K562 (cell line): ENCODE measurements around the gene CDC37. TPM values are rescaled to one million over a fixed set of nuclear protein-coding genes. Genes with fewer than 3 reads are reported as not detected.

Experiments used
- ATAC-seq: fragments of 200-7000 bp; cut with Tn5 transposase; 3 replicates; pipeline ENCODE4 v1.9.1; 2020; ENCODE audit warnings: moderate library complexity
- BruUV-seq: library from RNA; stranded (reverse); fragments of 400-500 nt; replicated peaks from 2 replicates; lab custom pipeline; 2021; lab: Mats Ljungman, UMichigan
- CTCF ChIA-PET: fragments of 300-600 bp; formaldehyde crosslinking; extraction: SDS; loops from one replicate; lab custom pipeline; 2021; ENCODE audit warnings: low intra/inter-chr PET ratio; lab: Yijun Ruan, JAX
- POLR2A ChIA-PET: fragments of 300-600, 350-650 bp; sonication (Branson Sonifier 250); formaldehyde crosslinking; extraction: SDS; loops from one replicate; lab custom pipeline; 2021; ENCODE audit warnings: antibody characterized with exemption, inconsistent platforms; lab: Yijun Ruan, JAX
- DNase-seq, 4 experiments: peaks; one replicate each; pipeline versions ENCODE4 v3.0.0 to v3.0.0-alpha.2; 2011 to 2018; ENCODE audit warnings: low spot score in 3 of 4, mixed read lengths in 3 of 4; ENCODE audit errors: extremely low read depth in 1 of 4
- FAIRE-seq: peaks from 2 replicates; lab custom pipeline; 2011; peaks lifted over from hg19 to GRCh38; lab: Jason Lieb, UNC
- H2AFZ ChIP-seq: 2 replicates; pipeline ENCODE4 v1.6.0; 2011; ENCODE audit warnings: low read depth, low read length, control low read depth, inconsistent platforms
- H3K27ac ChIP-seq: fragments of 200-600 bp; 3 replicates; pipeline ENCODE4 v1.8.0; 2011; ENCODE audit warnings: low read depth, mild to moderate bottlenecking, control low read depth, inconsistent platforms, low read length, moderate library complexity, mixed read lengths; ENCODE audit errors: extremely low read depth
- H3K27me3 ChIP-seq, 2 experiments: fragments of 300-600 bp in 1 of 2; 2 replicates in 1 of 2; 3 replicates in 1 of 2; pipeline versions ENCODE4 v1.6.0 to v1.8.0; 2011; ENCODE audit warnings: inconsistent platforms in 2 of 2, low read length in 2 of 2, mild to moderate bottlenecking in 1 of 2, mixed read lengths in 1 of 2, moderate library complexity in 1 of 2; ENCODE audit not compliant: control insufficient read depth in 2 of 2, insufficient read depth in 2 of 2
- H3K36me3 ChIP-seq: fragments of 300-600 bp; 3 replicates; pipeline ENCODE4 v1.8.0; 2011; ENCODE audit warnings: mild to moderate bottlenecking, low read length, inconsistent platforms; ENCODE audit not compliant: control insufficient read depth, insufficient read depth
- H3K4me1 ChIP-seq, 2 experiments: fragments of 200-600 bp in 1 of 2; replicated peaks in 1 of 2; 2 replicates in 1 of 2; 3 replicates in 1 of 2; pipeline versions ENCODE4 v1.5.1 to v1.8.0; 2011; ENCODE audit warnings: inconsistent platforms in 2 of 2, low read length in 2 of 2, mild to moderate bottlenecking in 1 of 2, mixed read lengths in 1 of 2, moderate library complexity in 1 of 2; ENCODE audit not compliant: control insufficient read depth in 2 of 2, insufficient read depth in 2 of 2
- H3K4me2 ChIP-seq: 2 replicates; pipeline ENCODE4 v1.6.1; 2011; ENCODE audit warnings: low read length, control low read depth, inconsistent platforms, mixed read lengths; ENCODE audit not compliant: insufficient read depth
- H3K4me3 ChIP-seq: fragments of 200-600 bp; sonication (generic), shearing (Covaris generic); 2 replicates; pipeline ENCODE4 v1.5.1; 2016; ENCODE audit warnings: control low read depth, inconsistent platforms
- H3K79me2 ChIP-seq: fragments of 200-600 bp; 3 replicates; pipeline ENCODE4 v1.8.0; 2011; ENCODE audit warnings: low read length, inconsistent platforms; ENCODE audit not compliant: control insufficient read depth, insufficient read depth
- H3K9ac ChIP-seq, 2 experiments: 2 replicates each; pipeline versions ENCODE4 v1.6.0 to v1.6.1; 2011; ENCODE audit warnings: low read depth in 2 of 2, low read length in 2 of 2, control low read depth in 1 of 2, inconsistent platforms in 1 of 2, mild to moderate bottlenecking in 1 of 2, mixed read lengths in 1 of 2; ENCODE audit not compliant: insufficient read depth in 1 of 2
- H3K9me1 ChIP-seq: one replicate; pipeline ENCODE4 v1.6.0; 2011; ENCODE audit warnings: inconsistent platforms, mild to moderate bottlenecking, low read length, moderate library complexity; ENCODE audit not compliant: control insufficient read depth, insufficient read depth
- H3K9me3 ChIP-seq: replicated peaks from 2 replicates; pipeline ENCODE4 v1.5.1; 2011; ENCODE audit warnings: low read depth, low read length, inconsistent platforms; ENCODE audit not compliant: control insufficient read depth, insufficient read depth
- H4K20me1 ChIP-seq: replicated peaks from 2 replicates; pipeline ENCODE4 v1.6.1; 2011; ENCODE audit warnings: low read length, inconsistent platforms, mixed read lengths; ENCODE audit not compliant: control insufficient read depth, insufficient read depth
- DACH1 ChIP-seq: fragments of 450-650 bp; IDR thresholded peaks from 2 replicates; pipeline ENCODE4 v1.6.1; 2018; ENCODE audit not compliant: partially characterized antibody
- KDM1A ChIP-seq, 2 experiments: fragments of 450-650 bp; IDR thresholded peaks; 2 replicates each; pipeline ENCODE4 v1.6.1; 2016; ENCODE audit warnings: mild to moderate bottlenecking in 2 of 2
- KLF13 ChIP-seq: fragments of 450-650 bp; IDR thresholded peaks from 2 replicates; pipeline ENCODE4 v1.6.1; 2016; ENCODE audit warnings: missing genetic modification characterization, low read depth, mild to moderate bottlenecking, missing compliant biosample characterization, moderate library complexity, borderline replicate concordance
- MAZ ChIP-seq, 2 experiments: fragments of 450-650 bp in 1 of 2; sonication (generic) in 1 of 2; formaldehyde crosslinking; IDR thresholded peaks in 1 of 2; conservative IDR thresholded peaks in 1 of 2; 2 replicates each; pipeline versions ENCODE4 v1.4.0 to v1.5.0; 2020; ENCODE audit warnings: mild to moderate bottlenecking in 1 of 2, missing genetic modification reagents in 1 of 2
- NFATC3 ChIP-seq: fragments of 450-650 bp; IDR thresholded peaks from 2 replicates; pipeline ENCODE4 v1.6.1; 2017; ENCODE audit warnings: mild to moderate bottlenecking
- RB1 ChIP-seq: fragments of 450-650 bp; IDR thresholded peaks from 2 replicates; pipeline ENCODE4 v1.6.1; 2017; ENCODE audit warnings: low read depth, mild to moderate bottlenecking
- RBM25 ChIP-seq: fragments of 200-400 bp; formaldehyde crosslinking; IDR thresholded peaks from 2 replicates; pipeline ENCODE4 v1.6.1; 2018; ENCODE audit warnings: low read length, low read depth, moderate library complexity; ENCODE audit not compliant: severe bottlenecking
- YY1 ChIP-seq, 3 experiments: IDR thresholded peaks; 2 replicates each; pipeline ENCODE4 v1.6.1; 2011; ENCODE audit warnings: low read length in 2 of 3, mild to moderate bottlenecking in 2 of 3, moderate library complexity in 2 of 3, borderline replicate concordance in 1 of 3, control low read depth in 1 of 3, low read depth in 1 of 3; ENCODE audit not compliant: insufficient read depth in 3 of 3, insufficient replicate concordance in 2 of 3, control insufficient read depth in 1 of 3, insufficient read length in 1 of 3; ENCODE audit errors: extremely low read depth in 1 of 3
- ZBTB17 ChIP-seq: fragments of 450-650 bp; formaldehyde crosslinking; IDR thresholded peaks from 2 replicates; pipeline ENCODE4 v1.4.0; 2020; ENCODE audit warnings: mild to moderate bottlenecking
- ZKSCAN8 ChIP-seq: fragments of 200-800 bp; sonication (Bioruptor generic); IDR thresholded peaks from 2 replicates; pipeline ENCODE4 v1.6.1; 2016; ENCODE audit warnings: missing genetic modification characterization, missing compliant biosample characterization
- ZNF239 ChIP-seq: fragments of 250-450 bp; sonication (Bioruptor Pico); IDR thresholded peaks from 2 replicates; pipeline ENCODE4 v1.4.0; 2020; ENCODE audit warnings: mild to moderate bottlenecking
- ZNF41 ChIP-seq: fragments of 250-450 bp; sonication (Bioruptor Pico); conservative IDR thresholded peaks from 2 replicates; pipeline ENCODE4 v1.4.0; 2020; ENCODE audit warnings: mild to moderate bottlenecking
- WGBS: fragments of 100-300 bp; shearing (Covaris generic); methylation state at CpG from one replicate; pipeline ENCODE4 v1.1.6; 2016; ENCODE audit warnings: low coverage, mixed read lengths; ENCODE audit not compliant: insufficient coverage; ENCODE audit errors: missing lambda C conversion rate; 5-methylcytosine and 5-hydroxymethylcytosine counted together
- in situ Hi-C: fragments of 300-500 bp; cut with MboI; formaldehyde crosslinking; loops from 4 replicates; pipeline ENCODE4 v1.15.0; 2018; ENCODE audit warnings: inconsistent platforms, mixed read lengths
- intact Hi-C: fragments of 100-400 bp; cut with micrococcal nuclease; formaldehyde crosslinking; loops from 2 replicates; pipeline ENCODE4 v1.14.2; 2022
- polyA plus RNA-seq, 8 experiments: library from polyadenylated mRNA; depleted of rRNA in 4 of 8; stranded (reverse) in 5 of 8; unstranded in 3 of 8; fragments of >200 nt; fragmentation: Nextera tagmentation in 2 of 8; fragmentation: Illumina TruSeq in 1 of 8; extraction: Ambion mirVana in 2 of 8; extraction: Trizol in 1 of 8; gene quantifications; 2 replicates each; pipeline versions ENCODE4 v1.2.1 to v1.2.3, GENCODE V29; 2011 to 2014; ENCODE audit warnings: inconsistent platforms in 1 of 8, missing spikeins in 1 of 8
- total RNA-seq, 7 experiments: library from RNA; depleted of rRNA in 6 of 7; stranded (reverse); fragments of >200 nt in 6 of 7; fragmentation: Illumina TruSeq in 2 of 7; extraction: Trizol in 2 of 7; gene quantifications; 2 replicates each; pipeline versions ENCODE4 v1.2.1 to v1.2.3, GENCODE V29; 2011 to 2021; ENCODE audit warnings: low replicate concordance in 1 of 7
- TF ChIP-seq, protein P1 (sequence below): fragments of 450-650 bp; IDR thresholded peaks from 2 replicates; pipeline ENCODE4 v1.6.1; 2016; ENCODE audit warnings: mild to moderate bottlenecking
- TF ChIP-seq, protein P2 (sequence below), 2 experiments: fragments of 450-650 bp; IDR thresholded peaks; 2 replicates each; pipeline ENCODE4 v1.6.1; 2018; ENCODE audit warnings: mild to moderate bottlenecking in 2 of 2, low read depth in 1 of 2; ENCODE audit not compliant: partially characterized antibody in 2 of 2

CDC37 gene
- total and polyA plus RNA-seq, 9 of the 15 experiments (the other 6 are each of a cell fraction or from before 2014, with no cell fraction given): 6.6 to 538 (median 227) TPM

DNA sequence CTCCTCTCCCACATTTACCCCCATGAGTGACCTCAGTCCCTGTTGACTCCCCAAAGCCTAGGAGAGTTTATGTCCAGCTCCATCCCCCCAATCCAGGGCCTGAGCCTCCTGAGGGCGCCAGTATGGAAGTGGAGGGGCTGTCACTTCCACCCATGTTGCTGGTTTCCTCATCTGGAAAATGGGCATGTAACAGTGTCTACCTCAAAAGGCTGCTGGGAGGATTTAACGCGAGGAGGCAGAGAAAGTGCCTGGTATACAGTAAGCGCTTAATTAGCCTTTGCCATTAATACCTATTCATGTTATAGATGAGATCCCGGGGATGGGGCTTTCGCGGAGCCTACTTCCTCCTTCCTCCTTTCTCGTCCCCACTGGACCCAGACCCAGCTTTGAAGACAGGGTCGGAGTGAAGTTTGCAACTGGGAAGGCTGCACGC lies 23.4 kb downstream of the CDC37 start:
- peaks cover 8 to 18% of the 10 kb centered on the region in 2 experiments; a peak in 4 of 5 replicates for H3K4me1 ChIP-seq
- H4K20me1 ChIP-seq: no peaks in the 10 kb centered on the region
- BruUV-seq: TSS peak; percentile 95
- H3K27me3 ChIP-seq: no peaks in the 10 kb centered on the region
- ATAC-seq (peak; percentile 3), DNase-seq (peak in 3 of 4 experiments; percentile 35 to 42 (median 39)), FAIRE-seq (no peak)
- in situ Hi-C loops (no loop called here), intact Hi-C loops (loop anchor here (2.0 kb wide), 3 partner anchors 45 to 109 kb away; partner anchors contain the start of genes ICAM1 and ICAM5)
- H3K4me2 ChIP-seq: peak overlapping the region; percentile 97
- no peaks in the 10 kb centered on the region for H3K9me1 ChIP-seq
- H3K79me2 ChIP-seq: peaks cover 28% of the 10 kb centered on the region
- H3K4me3 ChIP-seq: peak overlapping the region; percentile 91
- ChIA-PET POLR2A (interaction anchor here (0.5 to 2.3 kb wide), 14 partner anchors 9 to 374 kb away, joined by 3 to 11 read pairs (median 4); partner anchors contain the start of genes ICAM1, ICAM5 and RAVER1), CTCF (no interaction called here)
- under 1% methylated on average over 10 of the region's 10 CpGs for WGBS
- no peaks in the 10 kb centered on the region for H3K9me3 ChIP-seq
- H3K36me3 ChIP-seq: peaks cover 21% of the 10 kb centered on the region
- peak overlapping the region; percentile 77 to 98 for H3K9ac ChIP-seq
- H3K27ac ChIP-seq: peak overlapping the region; percentile 71
- H2AFZ ChIP-seq: peak overlapping the region; percentile 92
- TF ChIP-seq ZNF239 (CRISPR knock-in tag): no peak
- no peak for TF ChIP-seq KLF13 (tag)
- TF ChIP-seq YY1 (IDR thresholded peaks at IDR 0.05; ENCODE audit: borderline replicate concordance in 1 of 3, control insufficient read depth in 1 of 3, extremely low read depth in 1 of 3, insufficient read depth in 3 of 3, insufficient read length in 1 of 3, insufficient replicate concordance in 2 of 3, low read depth in 1 of 3, low read length in 2 of 3): peak in 1 of 3 experiments; percentile 6
- TF ChIP-seq RBM25: peak; percentile 51
- TF ChIP-seq DACH1: peak; percentile 6
- no peak for TF ChIP-seq RB1
- TF ChIP-seq ZNF41 (CRISPR knock-in tag): no peak
- TF ChIP-seq, protein P1, sequence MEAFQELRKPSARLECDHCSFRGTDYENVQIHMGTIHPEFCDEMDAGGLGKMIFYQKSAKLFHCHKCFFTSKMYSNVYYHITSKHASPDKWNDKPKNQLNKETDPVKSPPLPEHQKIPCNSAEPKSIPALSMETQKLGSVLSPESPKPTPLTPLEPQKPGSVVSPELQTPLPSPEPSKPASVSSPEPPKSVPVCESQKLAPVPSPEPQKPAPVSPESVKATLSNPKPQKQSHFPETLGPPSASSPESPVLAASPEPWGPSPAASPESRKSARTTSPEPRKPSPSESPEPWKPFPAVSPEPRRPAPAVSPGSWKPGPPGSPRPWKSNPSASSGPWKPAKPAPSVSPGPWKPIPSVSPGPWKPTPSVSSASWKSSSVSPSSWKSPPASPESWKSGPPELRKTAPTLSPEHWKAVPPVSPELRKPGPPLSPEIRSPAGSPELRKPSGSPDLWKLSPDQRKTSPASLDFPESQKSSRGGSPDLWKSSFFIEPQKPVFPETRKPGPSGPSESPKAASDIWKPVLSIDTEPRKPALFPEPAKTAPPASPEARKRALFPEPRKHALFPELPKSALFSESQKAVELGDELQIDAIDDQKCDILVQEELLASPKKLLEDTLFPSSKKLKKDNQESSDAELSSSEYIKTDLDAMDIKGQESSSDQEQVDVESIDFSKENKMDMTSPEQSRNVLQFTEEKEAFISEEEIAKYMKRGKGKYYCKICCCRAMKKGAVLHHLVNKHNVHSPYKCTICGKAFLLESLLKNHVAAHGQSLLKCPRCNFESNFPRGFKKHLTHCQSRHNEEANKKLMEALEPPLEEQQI: no peak
- TF ChIP-seq KDM1A (IDR thresholded peaks at IDR 0.05): peak; percentile 20 to 67; a peak in 1 of 4 replicates
- TF ChIP-seq, protein P2, sequence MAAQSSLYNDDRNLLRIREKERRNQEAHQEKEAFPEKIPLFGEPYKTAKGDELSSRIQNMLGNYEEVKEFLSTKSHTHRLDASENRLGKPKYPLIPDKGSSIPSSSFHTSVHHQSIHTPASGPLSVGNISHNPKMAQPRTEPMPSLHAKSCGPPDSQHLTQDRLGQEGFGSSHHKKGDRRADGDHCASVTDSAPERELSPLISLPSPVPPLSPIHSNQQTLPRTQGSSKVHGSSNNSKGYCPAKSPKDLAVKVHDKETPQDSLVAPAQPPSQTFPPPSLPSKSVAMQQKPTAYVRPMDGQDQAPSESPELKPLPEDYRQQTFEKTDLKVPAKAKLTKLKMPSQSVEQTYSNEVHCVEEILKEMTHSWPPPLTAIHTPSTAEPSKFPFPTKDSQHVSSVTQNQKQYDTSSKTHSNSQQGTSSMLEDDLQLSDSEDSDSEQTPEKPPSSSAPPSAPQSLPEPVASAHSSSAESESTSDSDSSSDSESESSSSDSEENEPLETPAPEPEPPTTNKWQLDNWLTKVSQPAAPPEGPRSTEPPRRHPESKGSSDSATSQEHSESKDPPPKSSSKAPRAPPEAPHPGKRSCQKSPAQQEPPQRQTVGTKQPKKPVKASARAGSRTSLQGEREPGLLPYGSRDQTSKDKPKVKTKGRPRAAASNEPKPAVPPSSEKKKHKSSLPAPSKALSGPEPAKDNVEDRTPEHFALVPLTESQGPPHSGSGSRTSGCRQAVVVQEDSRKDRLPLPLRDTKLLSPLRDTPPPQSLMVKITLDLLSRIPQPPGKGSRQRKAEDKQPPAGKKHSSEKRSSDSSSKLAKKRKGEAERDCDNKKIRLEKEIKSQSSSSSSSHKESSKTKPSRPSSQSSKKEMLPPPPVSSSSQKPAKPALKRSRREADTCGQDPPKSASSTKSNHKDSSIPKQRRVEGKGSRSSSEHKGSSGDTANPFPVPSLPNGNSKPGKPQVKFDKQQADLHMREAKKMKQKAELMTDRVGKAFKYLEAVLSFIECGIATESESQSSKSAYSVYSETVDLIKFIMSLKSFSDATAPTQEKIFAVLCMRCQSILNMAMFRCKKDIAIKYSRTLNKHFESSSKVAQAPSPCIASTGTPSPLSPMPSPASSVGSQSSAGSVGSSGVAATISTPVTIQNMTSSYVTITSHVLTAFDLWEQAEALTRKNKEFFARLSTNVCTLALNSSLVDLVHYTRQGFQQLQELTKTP (IDR thresholded peaks at IDR 0.05; ENCODE audit: low read depth in 1 of 2, partially characterized antibody in 2 of 2): peak in 1 of 2 experiments; percentile 24
- TF ChIP-seq MAZ (CRISPR knock-in tag; conservative IDR thresholded peaks at IDR 0.05 in 1 of 2, IDR thresholded peaks at IDR 0.05 in 1 of 2): no peak
- TF ChIP-seq ZKSCAN8 (CRISPR knock-in tag): peak; percentile 100
- TF ChIP-seq ZBTB17 (CRISPR knock-in tag): no peak
- TF ChIP-seq NFATC3: no peak
